NCI-H226 (cell line): ENCODE data around the gene ACKR2.
"Not testable (repeated sequence)": the region's sequence is repeated elsewhere in the genome, so short reads cannot be mapped to it uniquely, and the experiment has no call there.

Source experiments
- DNase-seq: peaks from one replicate; pipeline ENCODE4 v3.0.0-alpha.2; 2015

ACKR2 gene

DNA sequence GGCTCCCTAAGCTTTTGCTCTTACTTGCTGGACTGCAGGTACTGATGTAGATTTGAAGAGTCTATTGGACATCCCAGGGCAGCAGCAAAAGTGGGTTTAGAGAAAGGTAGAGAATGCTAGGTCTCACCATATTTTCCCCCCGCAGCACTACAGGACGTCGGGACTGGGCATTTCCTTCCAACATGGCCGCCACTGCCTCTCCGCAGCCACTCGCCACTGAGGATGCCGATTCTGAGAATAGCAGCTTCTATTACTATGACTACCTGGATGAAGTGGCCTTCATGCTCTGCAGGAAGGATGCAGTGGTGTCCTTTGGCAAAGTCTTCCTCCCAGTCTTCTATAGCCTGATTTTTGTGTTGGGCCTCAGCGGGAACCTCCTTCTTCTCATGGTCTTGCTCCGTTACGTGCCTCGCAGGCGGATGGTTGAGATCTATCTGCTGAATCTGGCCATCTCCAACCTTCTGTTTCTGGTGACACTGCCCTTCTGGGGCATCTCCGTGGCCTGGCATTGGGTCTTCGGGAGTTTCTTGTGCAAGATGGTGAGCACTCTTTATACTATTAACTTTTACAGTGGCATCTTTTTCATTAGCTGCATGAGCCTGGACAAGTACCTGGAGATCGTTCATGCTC is 55.2 kb downstream of the ACKR2 start:
- DNase-seq, result no peak

DNA sequence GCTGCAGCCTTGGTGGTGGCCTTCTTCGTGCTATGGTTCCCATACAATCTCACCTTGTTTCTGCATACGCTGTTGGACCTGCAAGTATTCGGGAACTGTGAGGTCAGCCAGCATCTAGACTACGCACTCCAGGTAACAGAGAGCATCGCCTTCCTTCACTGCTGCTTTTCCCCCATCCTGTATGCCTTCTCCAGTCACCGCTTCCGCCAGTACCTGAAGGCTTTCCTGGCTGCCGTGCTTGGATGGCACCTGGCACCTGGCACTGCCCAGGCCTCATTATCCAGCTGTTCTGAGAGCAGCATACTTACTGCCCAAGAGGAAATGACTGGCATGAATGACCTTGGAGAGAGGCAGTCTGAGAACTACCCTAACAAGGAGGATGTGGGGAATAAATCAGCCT is 56.0 kb downstream of the ACKR2 start:
- no peak for DNase-seq

DNA sequence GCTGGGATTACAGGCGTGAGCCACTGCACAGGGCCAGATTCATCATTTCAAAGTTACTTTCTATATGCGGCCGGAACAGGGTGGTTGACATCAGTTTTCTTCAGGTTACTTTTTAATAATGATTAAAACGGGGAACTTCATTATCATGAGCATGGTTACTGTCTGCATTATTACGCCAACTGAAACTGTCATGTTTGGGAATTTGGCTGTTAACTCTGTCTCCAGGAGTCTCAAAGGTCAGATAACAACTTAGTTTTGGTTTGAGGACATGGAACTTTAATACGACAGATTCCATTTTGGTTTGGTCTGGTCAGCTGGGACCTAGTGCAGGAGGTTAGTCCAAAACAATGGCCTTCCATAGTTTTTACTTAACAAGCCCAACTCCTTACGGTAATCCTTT is 57.9 kb downstream of the ACKR2 start:
- no peak for DNase-seq

DNA sequence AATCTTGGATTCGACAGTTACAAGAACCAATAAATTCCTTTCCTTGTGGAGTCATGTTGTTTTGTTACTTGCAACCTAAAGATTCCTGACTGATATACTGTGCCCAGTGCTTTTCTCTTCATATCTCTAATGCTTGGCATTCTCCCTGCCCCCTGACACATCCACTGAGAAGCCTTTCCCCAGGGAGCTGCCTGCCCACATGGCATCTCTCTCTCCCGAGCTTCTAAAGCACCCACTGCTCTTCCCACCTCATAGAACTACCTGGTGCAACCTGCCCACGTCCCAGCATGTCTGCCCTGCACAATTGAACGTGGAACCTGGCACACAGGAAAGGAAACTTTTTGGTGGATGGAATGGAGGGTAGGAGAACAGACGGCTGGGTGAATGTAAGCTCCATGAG is 59.6 kb downstream of the ACKR2 start:
- DNase-seq, result no peak

DNA sequence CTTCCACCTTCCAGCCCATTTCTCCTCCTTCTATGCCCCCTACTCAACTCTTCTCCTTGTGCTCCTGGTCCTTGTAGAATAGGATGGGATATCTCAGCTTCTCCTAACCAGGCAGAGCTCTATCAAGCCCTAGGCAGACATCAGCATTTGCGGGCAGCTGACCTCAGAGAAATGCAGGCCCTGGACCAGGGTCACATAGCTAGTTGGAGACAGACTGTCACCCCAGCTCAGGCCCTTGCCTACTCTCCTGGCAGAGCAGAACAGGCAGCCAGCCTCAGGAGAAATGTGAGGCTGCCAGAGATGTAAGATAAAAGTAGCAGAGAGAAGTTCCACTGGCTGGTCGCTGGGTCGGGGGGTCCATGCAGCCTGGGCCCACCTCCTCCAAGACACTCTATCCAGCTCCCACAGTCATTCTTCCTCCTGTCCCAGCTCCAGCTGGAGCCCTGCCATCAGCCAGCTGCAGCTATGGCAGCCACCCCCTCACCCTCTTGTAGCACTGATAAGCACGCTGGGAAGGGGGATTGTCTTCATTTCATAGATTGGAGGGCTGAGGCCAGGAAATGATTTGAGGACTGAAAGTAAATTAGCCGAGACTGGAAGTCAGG is 62.4 kb downstream of the ACKR2 start:
- DNase-seq, result no peak

DNA sequence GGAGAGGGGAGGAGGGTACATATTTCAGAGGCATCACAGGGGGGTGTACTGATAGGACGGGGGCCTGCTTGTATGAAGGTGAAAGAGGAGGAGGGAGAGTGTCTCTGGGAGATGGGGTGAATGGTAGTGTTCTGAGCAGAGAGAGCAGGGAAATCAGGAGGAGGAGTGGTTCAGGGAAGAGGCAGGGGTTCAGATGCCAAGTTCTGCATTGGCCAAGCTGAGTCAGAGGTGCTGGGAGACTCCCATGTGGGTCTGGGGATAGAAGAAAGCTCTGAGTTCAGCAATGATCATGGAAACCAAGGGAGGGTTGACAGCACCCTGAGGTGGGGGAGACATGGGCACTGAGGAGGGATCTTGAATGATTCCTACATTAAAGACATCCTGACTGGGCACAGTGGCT is 63.5 kb downstream of the ACKR2 start:
- no peak for DNase-seq

- DNase-seq, result no peak
Observed at GRCh38 chr3:42873221-42873982, 64.2 kb downstream of the ACKR2 start.

GRCh38 chr3:42874749-42875148 is 65.5 kb downstream of the ACKR2 start:
- DNase-seq, result no peak

DNA sequence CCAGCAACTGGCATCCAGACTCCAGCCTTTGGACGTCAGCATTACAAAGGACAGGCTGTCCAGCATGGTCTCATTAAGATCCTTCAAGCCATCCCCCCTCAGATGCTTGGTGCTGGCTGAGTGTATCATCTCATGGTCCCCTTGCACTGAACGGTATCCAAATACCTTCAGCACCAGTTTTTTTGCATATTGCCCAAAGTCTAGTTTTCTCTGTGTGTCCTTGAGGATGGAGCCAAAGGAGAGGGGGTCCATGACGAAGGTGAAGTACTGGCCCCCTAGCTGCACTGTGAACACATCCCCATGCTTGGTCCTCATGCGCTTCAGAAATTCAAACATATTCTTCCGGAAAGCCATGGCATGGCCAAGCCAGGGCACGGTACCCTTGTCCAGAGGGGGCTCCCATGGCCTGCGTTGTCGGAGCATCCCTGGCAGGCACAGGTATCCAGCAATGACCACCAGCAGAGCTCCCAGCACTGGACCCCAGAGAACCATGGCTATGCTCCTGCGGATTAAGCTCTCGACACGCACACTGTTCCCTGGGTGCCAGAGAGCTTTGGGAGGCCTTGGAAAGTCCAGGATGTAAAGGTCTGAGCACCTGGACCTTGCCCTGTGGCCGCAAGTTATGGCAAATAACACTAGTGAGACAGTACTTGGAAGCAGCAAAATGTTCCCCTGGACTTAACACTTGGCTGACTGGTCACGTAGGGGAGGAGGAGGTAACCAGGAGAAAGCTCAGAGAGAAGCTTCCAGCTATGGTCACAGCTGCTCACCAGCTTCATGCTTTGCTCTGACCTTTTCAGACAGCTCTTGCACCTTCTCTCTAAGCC is 66.3 kb downstream of the ACKR2 start, which contains the start of gene CYP8B1:
Gene CYP8B1 (minus strand): TSS at position 555 of the 827 bp plus-strand sequence. CDS start 63 bp downstream, at position 492.
- no peak for DNase-seq

GRCh38 chr3:42876401-42876800 is 67.2 kb downstream of the ACKR2 start:
- DNase-seq, result no peak

DNA sequence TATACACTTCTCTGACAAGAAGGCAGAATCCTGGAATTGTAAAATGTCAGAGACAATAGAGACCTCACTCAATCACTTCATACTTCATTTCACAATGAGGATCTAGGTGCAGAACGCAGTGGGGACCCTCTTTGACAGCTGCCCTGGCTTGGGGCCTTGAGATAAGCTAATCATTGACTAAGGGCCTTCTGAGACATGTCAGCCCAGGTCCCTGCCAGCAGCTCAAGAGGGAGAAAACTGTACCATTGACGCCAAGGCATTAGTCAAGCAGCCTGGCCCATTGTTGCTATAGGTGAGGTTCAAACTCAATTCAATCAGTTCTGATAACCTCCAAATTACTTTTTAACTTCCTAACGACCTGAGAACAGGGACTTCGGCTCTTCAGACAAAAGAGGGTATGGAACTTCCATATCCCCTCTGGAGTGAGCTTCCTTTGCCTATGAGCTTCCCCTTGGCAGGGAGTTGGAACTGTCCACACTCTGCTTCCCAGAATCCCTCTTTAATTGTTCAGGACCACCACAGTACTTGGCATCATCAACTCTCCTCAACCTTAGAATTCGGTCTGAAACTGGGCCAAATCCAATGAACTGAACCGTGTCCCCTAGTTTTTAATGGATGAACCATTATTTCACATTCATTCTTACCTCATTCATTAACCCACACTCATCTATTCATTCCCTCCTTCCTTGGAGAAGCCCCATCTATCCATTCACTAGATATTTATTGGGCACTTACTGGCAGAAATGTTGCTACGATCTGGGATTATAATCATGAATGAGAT is 67.9 kb downstream of the ACKR2 start:
- DNase-seq, result no peak

- DNase-seq, result no peak
Observed at GRCh38 chr3:42877881-42878280, 68.6 kb downstream of the ACKR2 start.

GRCh38 chr3:42880183-42880582 is 70.9 kb downstream of the ACKR2 start:
- no peak for DNase-seq

DNA sequence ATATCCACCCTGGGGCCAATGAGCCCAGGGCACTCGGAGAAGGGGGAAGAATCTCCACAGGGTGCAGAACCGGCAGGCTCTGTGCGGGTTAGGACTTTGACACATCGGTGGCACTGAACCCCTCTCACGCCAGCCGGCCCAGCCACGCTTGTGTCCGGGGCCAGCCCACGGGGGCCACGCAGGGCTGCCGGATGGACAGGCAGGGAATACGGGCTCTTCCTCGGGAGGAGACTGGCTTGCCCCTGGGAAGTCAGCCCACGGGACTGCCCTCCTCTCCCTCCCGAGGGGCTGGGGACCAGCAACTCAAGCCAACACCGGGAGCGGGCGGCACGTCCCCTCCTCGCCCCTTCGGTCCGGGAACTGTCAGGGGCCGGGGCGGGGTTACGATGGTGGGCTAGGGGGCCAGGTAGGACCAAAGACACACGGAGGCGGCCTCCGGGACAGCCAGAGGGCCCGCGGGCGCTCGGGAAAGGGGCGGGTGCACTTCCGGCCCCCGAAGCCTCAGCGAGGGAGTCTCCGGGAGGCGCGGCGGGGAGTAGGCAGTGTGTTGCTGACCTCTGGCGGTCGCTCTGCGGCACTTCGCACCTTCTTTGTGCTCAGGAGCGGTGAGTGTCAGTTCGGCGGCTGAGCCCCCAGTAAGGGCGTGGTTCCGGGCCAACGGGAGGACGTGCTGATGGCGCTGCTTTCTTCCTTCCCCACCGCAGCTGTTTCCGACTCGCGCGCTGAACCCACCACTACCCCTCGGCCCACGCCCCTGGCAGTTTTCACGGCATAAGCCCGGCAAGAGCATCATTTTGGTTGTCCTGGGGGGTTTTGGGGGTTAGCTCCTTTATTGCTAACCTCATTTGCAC is 71.6 kb downstream of the ACKR2 start:
- DNase-seq, result peak; percentile 64

GRCh38 chr3:42883251-42883930 is 74.1 kb downstream of the ACKR2 start:
- not testable (repeated sequence) for DNase-seq

DNA sequence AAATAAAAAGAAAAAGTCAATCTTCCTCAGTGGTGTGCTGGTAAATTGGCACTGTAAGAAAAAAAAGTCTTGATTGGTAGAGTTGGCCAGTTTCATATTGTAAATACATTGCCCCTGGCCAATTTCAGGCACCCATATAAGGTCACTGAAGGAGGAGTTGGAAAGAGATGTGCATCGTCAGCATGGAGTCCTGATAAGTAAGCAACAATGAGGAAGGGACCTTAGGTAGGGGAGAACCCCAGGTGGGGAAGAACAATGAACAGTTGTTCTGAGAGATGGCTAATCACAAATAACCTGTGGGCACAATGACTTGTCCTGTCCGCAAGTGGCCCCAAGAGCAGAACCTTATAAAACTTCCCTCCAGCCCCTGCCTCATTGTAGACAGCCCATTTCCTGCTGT is 75.1 kb downstream of the ACKR2 start:
- no peak for DNase-seq

DNA sequence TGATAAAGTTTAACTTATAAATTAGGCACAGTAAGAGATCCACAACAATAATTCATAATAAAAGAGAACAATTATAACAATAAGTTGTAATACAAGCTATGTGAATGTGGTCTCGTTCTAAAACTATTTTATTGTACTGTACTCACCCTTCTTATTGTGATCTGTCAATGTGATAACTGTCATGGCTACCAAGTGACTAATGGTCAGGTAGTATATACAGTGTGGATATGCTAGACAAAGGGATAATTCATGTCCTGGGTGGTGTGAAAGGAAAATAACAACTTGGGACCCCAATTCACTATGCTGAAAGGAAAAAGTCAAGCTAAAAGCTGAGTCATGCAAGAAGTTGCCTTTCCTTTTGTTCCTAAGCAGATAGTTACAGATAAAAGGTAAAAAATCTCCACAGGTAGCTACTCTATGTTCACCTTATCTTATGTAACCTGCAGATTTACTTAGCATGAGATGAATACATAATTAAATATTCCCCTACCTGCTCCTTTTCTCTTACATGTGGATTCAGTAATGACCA is 77.1 kb downstream of the ACKR2 start:
- no peak for DNase-seq

- DNase-seq, result no peak
Observed at GRCh38 chr3:42887084-42887483, 77.8 kb downstream of the ACKR2 start.

- DNase-seq, result no peak
Observed at GRCh38 chr3:42891042-42891441, 81.8 kb downstream of the ACKR2 start.

GRCh38 chr3:42892169-42892568 is 82.9 kb downstream of the ACKR2 start:
- no peak for DNase-seq

- DNase-seq, result no peak
Observed at GRCh38 chr3:42892807-42893206, 83.6 kb downstream of the ACKR2 start.
